GM20000 (cell line): ENCODE results near the gene XYLT1.

ENCODE experiments used
- DNase-seq: peaks from one replicate; pipeline ENCODE4 v3.0.0; 2012; ENCODE audit warnings: low spot score
- CTCF ChIP-seq: IDR thresholded peaks from 2 replicates; pipeline ENCODE4 v1.5.1; 2012; ENCODE audit warnings: mild to moderate bottlenecking, control low read depth; ENCODE audit errors: extremely low read depth, missing control alignments

XYLT1 gene

GRCh38 chr16:17084130-17084529 lies 386.6 kb downstream of the XYLT1 start:
- TF ChIP-seq CTCF: no peak
- no peak for DNase-seq

DNA sequence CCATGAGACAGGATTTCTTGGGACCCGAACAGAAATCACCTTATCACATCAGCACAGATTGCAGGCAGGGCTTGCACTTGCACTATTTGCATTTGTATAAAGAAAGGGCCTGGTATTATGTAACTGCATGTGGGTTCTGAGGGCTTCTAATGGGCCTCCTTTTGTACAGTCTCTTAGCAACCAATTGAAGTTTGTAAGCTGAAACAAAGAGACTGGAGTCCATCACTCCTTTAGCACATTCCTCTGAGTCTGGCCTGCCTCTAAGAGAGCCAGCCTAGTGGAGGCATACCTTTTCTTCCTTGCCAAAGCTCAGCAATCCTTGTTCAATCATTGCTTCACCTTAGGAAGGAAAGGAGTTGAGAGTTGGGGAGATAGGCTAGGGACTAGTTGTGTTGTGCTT lies 387.1 kb downstream of the XYLT1 start:
- no peak for DNase-seq

GRCh38 chr16:17082095-17082882 lies 388.5 kb downstream of the XYLT1 start:
- no peak for DNase-seq
- no peak for TF ChIP-seq CTCF

More for the DNA sequence above, 387.1 kb downstream of the XYLT1 start:
- no peak for TF ChIP-seq CTCF

DNA sequence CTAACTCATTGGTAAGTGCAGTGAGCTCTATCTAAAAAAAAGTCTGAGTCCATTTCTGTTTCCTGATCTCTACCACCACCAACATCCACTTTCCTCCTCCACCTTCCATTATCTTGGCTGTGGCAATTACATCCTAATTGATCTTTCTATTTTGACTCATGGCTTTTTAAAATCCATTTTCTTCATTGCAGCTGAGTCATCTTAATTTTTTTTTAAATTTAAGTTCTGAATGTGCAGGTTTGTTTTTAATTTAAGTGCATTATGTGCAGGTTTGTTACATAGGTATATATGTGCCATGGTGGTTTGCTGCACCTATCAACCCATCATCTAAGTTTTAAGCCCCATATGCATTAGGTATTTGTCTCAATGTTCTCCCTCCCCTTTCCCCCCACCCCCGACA lies 390.7 kb downstream of the XYLT1 start:
- DNase-seq: no peak
- no peak for TF ChIP-seq CTCF

DNA sequence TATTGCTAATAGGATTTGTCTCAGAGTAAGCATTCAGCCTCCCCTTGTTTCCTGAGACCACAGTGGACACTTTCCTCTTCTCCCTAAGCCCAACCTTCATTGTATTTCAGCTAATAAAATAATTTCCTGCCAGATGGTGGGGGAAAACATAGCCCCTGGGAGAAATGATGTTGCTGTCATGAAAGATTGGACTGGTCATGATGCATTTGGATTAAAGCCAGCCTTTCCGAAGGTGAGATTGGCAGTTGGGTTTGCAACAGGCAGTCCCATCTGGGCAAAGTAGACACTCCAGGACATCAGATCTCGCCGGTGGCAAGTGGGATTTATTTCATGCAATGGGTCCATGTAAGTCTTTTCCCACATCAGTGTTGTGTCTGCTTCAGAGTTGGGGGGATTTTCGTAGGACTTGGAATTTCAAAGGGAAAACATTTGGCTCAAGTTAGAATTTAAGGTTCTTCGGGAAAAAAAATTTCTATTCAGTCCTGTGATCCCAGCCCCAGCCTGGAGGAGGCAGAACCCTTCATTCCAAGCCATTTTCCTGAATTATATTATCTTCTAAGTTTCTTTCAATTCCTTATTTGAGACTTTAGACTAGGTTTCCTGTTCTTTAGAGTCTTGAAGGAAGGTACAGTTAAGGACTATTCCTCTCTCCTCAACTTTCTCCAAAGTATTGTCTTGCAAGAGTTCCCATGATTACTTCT lies 391.7 kb downstream of the XYLT1 start:
- DNase-seq: no peak
- TF ChIP-seq CTCF: no peak

DNA sequence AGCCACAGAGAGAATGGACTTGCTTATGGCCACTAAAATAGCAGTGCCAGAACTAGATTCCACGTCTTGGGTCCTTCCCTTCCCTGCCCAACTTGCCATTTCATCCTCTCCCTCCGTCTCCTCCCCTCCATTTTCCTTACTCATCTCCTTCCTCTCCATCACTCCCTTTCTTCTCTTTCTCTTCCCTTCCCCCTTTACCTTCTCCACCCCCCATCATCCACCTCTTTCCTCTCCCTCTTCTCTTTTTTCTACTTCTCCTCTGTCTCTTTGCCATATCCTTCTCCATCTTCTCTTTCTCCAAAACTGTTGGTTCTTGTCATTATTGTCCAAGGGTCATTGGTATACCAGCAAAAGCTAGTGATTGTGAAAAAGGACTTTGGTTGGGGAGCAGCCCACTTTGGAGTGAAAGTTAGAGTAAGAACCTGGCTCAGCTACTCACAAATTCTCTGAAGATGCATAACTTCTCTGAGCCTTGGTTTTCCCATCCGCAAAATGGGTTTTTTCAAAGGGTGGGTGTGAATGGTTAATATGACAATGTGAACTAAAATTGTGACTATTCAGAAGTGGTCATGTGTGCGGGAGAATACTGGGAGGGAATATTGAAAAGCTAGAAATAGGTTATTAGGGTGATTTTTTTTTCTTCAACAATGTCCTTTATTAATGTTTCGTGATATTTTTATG lies 393.8 kb downstream of the XYLT1 start:
- no peak for DNase-seq
- no peak for TF ChIP-seq CTCF

DNA sequence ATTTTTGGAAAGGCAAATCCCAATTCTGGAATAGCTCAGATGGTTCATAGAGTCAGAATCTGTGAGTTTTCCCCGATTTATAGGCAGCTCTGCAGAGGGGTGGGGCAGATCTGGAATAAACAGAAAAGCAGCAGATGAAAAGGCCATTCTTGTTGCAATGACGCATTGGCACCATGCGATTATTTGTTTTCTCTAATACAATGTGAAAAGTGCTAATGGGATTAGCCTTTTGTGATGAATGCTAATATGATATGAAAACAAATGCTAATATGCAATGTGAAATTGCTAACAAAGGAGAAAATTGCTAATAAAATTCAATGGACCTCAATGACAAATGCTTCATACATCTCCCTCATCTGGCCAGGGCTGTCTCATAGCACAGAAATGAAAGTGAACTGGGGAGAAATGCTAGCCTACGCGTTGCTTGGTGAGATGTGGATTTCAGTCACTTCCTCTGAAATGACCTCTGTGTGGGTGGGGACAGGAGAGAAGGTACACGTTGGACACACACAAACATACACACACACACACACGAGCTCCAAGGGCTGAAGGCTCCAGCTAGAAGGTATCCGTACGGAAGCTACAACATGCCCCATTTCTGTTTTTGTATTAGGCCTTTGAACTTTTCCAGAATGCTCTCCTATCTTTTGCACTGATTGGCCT lies 394.5 kb downstream of the XYLT1 start:
- no peak for TF ChIP-seq CTCF
- peak; percentile 56 for DNase-seq
